Activated T-cell treated with anti-CD3 and anti-CD28 coated beads, Interleukin-2, amount 50 U/mL, for 4 hours (primary cell): Measurements from ENCODE around the gene TRANK1. TPM values are rescaled to one million over a fixed set of nuclear protein-coding genes. Genes with fewer than 3 reads are reported as not detected.

Experiments
- ATAC-seq, 2 donors: fragments of 200-7000 bp; cut with Tn5 transposase; one replicate each; pipeline ENCODE4 v1.10.0; 2021
- DNase-seq: peaks from one replicate; pipeline ENCODE4 v3.0.0-alpha.2; 2020
- H3K27me3 Mint-ChIP-seq: one replicate; pipeline ENCODE4 v1.8.0; 2021; ENCODE audit warnings: low read depth, mixed read lengths
- H3K36me3 Mint-ChIP-seq: one replicate; pipeline ENCODE4 v1.8.0; 2022; ENCODE audit warnings: mixed read lengths; ENCODE audit not compliant: insufficient read depth
- H3K4me1 Mint-ChIP-seq: one replicate; pipeline ENCODE4 v1.8.0; 2021; ENCODE audit warnings: low read depth, mixed read lengths
- H3K4me3 Mint-ChIP-seq: one replicate; pipeline ENCODE4 v1.8.0; 2021; ENCODE audit warnings: mild to moderate bottlenecking, moderate library complexity, mixed read lengths
- H3K9me3 Mint-ChIP-seq: one replicate; pipeline ENCODE4 v1.8.0; 2021; ENCODE audit warnings: mixed read lengths
- total RNA-seq, 3 donors: library from RNA; stranded (reverse); gene quantifications; one replicate each; pipeline ENCODE4 v1.2.1, GENCODE V29; 2021

The TRANK1 gene
- total RNA-seq: 1 to 10 TPM; 2.2 to 3.8 (median 2.7) TPM

DNA sequence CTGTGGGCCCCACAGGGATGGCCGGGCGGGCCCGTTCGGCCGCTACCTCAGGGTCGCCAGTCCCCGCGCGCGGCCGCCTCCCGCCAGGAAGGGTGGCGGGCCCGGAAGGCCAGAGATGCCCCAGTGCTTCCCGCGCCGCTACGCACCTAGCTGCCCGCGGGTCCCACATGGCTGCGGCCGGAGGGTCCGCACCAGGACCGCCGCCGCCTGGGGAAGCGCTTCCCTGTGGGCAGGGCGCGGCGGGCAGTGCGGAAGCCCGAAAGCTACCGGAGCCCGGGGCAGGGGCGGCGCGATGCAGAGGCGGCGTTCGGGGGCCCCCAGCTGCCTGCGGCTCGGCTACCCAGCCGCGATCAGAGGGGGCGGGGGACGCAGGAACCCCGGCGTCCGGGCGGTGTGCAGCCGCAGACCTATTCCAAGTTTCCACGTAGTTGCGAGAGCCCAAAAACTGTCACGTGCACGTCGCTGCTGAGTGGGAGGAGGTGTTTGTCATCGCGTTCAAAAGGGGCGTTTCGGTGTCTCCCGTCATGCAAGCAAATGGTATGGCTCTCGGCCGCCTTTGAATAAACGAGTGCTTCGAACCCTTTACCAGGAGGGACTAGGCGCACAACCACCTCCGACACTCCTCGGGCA lies at the start of gene TRANK1:
Gene TRANK1, minus strand, starts transcription at position 414 of the 630 bp plus-strand sequence. Its CDS starts 245 bp downstream, at position 169.
- Mint-ChIP-seq H3K36me3 (peaks cover 3% of the 10 kb centered on the region), H3K27me3 (no peaks in the 10 kb centered on the region), H3K9me3 (peaks cover 8% of the 10 kb centered on the region), H3K4me1 (peaks cover 26% of the 10 kb centered on the region), H3K4me3 (peak within 1 kb of the TSS; percentile 80)
- DNase-seq (peak; percentile 80), ATAC-seq (peak; percentile 91 to 92)

- Mint-ChIP-seq H3K4me3 (no peak within 1 kb of the TSS), H3K36me3 (peaks cover 26% of the 10 kb centered on the region), H3K4me1 (peaks cover 44% of the 10 kb centered on the region), H3K27me3 (no peaks in the 10 kb centered on the region), H3K9me3 (no peaks in the 10 kb centered on the region)
- ATAC-seq (peak; percentile 89 to 91), DNase-seq (peak; percentile 98)
Measured at GRCh38 chr3:36993326-36994283, 48.8 kb upstream of the TRANK1 start, which contains the start of gene MLH1. MLH1 (plus strand) TSS chr3:36993518; CDS start chr3:36993548, 30 bp downstream.

- Mint-ChIP-seq H3K9me3 (no peaks in the 10 kb centered on the region), H3K4me3 (no peak within 1 kb of the TSS), H3K4me1 (peaks cover 49% of the 10 kb centered on the region), H3K36me3 (peaks cover 27% of the 10 kb centered on the region), H3K27me3 (no peaks in the 10 kb centered on the region)
- DNase-seq (no peak), ATAC-seq (peak; percentile 89 to 90)
Measured at GRCh38 chr3:36992806-36993325, 48.0 kb upstream of the TRANK1 start, which contains the start of gene EPM2AIP1. EPM2AIP1 (minus strand) TSS chr3:36993131; CDS start chr3:36993077, 54 bp downstream.

DNA sequence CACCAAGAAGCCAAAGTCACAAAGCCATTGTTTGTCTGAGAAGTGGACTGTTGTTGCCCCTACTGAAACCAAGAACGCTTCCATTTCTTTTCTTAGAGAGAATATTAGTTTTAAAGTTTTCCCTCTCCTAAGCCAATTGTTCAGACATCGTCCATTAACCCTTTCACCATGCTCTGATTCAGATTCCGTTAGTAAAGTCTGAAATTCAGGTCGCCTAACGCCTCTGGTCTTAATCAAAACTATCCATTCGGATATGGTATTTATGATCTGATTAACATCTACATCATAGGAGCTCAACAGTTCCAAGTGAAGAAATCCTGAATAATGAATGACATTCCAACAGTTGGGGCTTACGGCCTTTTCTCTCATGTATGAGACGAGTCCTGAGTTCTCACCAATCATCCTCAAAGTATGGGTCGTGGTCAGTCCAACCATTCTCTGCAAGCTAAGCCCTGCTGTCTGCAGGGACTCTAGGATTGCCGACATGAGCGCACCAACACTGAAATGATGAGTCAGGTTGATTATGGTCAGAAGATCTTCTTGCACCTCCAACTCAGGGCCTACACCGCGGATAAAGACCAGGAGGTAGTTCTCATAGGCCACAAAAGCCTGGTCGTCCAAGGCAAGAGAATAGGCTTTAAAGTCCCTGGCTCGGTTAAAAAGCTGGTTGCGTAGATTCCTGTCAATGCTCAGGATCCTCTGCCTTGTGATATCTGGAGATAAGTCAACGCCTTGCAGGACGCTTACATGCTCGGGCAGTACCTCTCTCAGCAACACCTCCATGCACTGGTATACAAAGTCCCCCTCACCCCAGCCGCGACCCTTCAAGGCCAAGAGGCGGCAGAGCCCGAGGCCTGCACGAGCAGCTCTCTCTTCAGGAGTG lies 47.3 kb upstream of the TRANK1 start:
- Mint-ChIP-seq H3K27me3 (no peaks in the 10 kb centered on the region), H3K4me1 (peaks cover 51% of the 10 kb centered on the region), H3K36me3 (peaks cover 25% of the 10 kb centered on the region), H3K4me3 (no peak overlapping the region), H3K9me3 (no peaks in the 10 kb centered on the region)
- DNase-seq (no peak), ATAC-seq (no peak)

- no peak for ATAC-seq
Measured at GRCh38 chr3:36991147-36991546, 46.3 kb upstream of the TRANK1 start.

DNA sequence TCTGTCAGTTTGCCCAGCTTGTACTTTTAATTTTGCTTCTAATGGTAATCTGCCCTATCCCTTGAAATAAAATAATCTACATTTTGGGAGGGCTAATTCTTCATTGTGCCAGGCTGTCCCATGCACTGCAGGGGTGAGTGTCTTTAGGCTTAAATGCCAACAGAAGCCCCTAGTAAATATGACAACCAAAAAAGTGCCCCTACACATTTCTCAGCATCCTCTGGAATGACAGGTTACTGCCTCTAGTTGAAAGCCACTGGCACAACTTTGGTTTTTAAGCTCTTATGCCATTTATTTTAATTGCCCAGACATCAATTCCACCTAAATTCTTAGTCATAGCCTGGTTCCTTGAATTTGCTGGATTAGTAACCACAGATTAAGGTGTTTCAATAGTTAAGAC lies 44.7 kb upstream of the TRANK1 start:
- ATAC-seq: no peak
- Mint-ChIP-seq H3K4me1 (peaks cover 47% of the 10 kb centered on the region), H3K4me3 (no peak overlapping the region), H3K9me3 (no peaks in the 10 kb centered on the region), H3K36me3 (peaks cover 34% of the 10 kb centered on the region), H3K27me3 (no peaks in the 10 kb centered on the region)
- no peak for DNase-seq

More at GRCh38 chr3:36991147-36991546, 46.3 kb upstream of the TRANK1 start:
- no peak for DNase-seq
- Mint-ChIP-seq H3K4me3 (no peak overlapping the region), H3K9me3 (no peaks in the 10 kb centered on the region), H3K4me1 (peaks cover 43% of the 10 kb centered on the region), H3K27me3 (no peaks in the 10 kb centered on the region), H3K36me3 (peaks cover 22% of the 10 kb centered on the region)

DNA sequence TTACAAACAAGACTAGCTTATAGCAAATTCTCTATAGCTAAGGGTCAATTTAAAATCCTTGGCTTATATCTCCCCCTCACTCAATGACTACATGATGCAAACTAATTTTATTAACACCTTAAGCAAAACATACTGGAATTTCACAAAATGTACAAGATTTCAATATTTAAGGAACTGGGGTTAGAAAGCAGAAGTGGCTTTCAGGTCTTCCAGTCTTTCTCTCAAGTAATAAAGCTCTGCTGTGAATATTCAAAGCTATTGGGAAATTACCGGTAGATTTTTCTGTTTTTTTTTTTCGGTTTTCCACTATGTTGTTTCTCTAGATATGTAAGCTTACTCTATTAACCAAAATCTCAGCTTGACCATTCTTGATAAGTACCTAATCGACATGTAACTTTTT lies 44.2 kb upstream of the TRANK1 start:
- Mint-ChIP-seq H3K9me3 (no peaks in the 10 kb centered on the region), H3K36me3 (peaks cover 38% of the 10 kb centered on the region), H3K4me3 (no peak overlapping the region), H3K27me3 (no peaks in the 10 kb centered on the region), H3K4me1 (peaks cover 47% of the 10 kb centered on the region)
- DNase-seq (no peak), ATAC-seq (no peak)

DNA sequence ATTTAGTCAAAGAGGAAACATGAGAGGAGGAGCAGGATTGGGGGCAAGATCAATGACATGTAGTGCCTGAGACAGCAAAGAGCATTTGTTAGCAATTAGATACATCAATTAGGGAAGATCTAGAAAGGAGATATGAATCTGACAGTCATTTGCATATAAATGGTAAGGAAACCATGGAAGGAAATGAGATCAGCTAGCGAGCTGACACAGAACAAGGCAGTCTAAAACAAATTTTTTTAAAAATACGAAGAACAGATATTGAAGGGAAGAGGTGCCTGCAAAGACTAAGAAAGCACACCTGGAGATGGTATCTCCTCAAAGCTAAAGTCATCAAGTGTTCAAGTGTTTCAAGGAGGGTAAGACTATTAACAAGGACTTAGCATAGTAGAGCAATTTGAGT lies 43.5 kb upstream of the TRANK1 start:
- no peaks in the 10 kb centered on the region for H3K27me3 Mint-ChIP-seq
- DNase-seq (no peak), ATAC-seq (no peak)
- peaks cover 44% of the 10 kb centered on the region for H3K36me3 Mint-ChIP-seq
- no peaks in the 10 kb centered on the region for H3K9me3 Mint-ChIP-seq
- peaks cover 47% of the 10 kb centered on the region for H3K4me1 Mint-ChIP-seq
- peak overlapping the region; percentile 53 for H3K4me3 Mint-ChIP-seq

- peaks cover 10% of the 10 kb centered on the region for H3K9me3 Mint-ChIP-seq
- DNase-seq (no peak), ATAC-seq (no peak)
- peaks cover 2% of the 10 kb centered on the region for H3K4me1 Mint-ChIP-seq
- no peak overlapping the region for H3K4me3 Mint-ChIP-seq
- no peaks in the 10 kb centered on the region for H3K27me3 Mint-ChIP-seq
- H3K36me3 Mint-ChIP-seq: peaks cover 37% of the 10 kb centered on the region
Measured at GRCh38 chr3:36981006-36981405, 36.2 kb upstream of the TRANK1 start.

DNA sequence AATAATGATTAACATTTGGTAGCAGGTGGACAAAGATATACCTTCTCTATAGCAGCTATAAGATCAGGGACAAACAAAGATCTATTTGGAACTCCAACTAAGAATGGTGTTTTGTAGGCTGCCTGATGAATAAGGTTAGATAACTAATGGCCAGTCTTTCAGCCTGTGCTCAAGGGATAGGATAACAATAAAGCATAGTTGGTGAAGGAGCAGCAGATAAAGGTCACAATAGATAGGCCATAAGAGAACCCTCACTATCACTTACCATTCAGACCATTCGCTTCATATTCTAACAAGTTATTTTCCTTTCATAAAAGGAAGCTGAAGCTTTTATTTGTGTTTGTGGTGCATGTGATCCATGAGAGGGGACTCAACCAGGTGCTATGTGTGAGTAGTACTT lies 28.3 kb upstream of the TRANK1 start:
- Mint-ChIP-seq H3K36me3 (peaks cover 4% of the 10 kb centered on the region), H3K27me3 (no peaks in the 10 kb centered on the region), H3K9me3 (no peaks in the 10 kb centered on the region), H3K4me3 (no peak overlapping the region), H3K4me1 (peaks cover 22% of the 10 kb centered on the region)
- DNase-seq (no peak), ATAC-seq (no peak)

DNA sequence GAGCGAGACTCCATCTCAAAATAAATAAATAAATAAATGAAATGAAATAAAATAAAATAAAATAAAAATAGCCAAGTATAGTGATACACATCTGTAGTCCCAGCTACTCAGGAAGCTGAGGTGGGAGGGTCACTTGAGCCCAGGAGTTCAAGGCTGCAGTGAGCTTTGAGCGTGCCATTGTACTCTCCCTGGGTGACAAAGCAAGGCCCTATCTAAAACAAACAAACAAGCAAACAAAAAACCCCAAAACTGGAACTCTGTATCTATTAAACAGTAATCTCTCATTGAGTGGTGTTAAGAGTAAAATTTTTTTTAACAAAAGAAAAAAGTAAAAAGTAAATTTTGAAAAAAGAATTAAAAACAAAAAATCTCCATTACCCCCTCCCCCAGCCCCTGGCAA lies 27.3 kb upstream of the TRANK1 start:
- Mint-ChIP-seq H3K4me1 (peaks cover 22% of the 10 kb centered on the region), H3K4me3 (no peak overlapping the region), H3K36me3 (peaks cover 4% of the 10 kb centered on the region), H3K27me3 (no peaks in the 10 kb centered on the region), H3K9me3 (no peaks in the 10 kb centered on the region)
- DNase-seq (no peak), ATAC-seq (no peak)

DNA sequence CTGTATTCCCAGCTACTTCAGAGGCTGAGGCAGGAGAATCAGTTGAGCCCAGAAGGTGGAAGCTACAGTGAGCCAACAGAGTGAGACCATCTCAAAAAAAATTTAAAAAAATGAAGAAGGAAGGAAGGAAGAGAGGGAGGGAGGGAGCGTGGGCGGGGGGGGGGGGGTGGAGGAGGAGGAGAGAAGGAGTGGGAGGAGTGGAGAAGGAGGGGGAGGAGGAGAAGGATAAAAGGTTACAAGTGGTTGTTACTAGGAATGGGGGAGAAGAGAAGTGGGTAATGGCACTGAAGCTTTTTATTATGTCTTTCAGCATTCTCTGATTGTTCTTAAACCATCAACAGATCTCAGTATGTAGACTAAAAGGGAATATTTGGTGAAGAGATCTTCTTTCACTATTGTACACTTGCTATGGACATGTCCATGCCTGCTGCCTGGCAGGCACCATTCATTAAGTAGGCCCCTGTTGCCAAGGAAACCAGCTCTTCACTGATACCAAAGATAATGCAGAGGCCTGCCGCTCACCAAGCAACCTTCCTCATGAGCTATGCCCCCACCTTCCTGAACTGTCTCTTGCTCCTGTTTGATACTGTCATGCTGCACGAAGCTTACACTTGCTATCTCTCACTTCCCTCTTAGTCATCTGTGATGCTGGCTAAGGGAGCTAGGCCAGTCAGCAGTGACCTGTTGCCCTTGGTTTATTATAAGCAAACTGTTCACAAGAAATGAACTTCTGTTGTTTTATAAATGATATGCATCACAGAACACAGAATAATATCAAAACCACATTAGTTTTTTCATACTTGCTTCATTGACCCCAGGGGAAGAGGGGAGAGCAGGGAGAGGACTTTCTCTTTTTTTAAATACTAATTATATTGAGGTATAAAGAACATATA lies 24.9 kb upstream of the TRANK1 start:
- ATAC-seq: peak; percentile 96 to 99

DNA sequence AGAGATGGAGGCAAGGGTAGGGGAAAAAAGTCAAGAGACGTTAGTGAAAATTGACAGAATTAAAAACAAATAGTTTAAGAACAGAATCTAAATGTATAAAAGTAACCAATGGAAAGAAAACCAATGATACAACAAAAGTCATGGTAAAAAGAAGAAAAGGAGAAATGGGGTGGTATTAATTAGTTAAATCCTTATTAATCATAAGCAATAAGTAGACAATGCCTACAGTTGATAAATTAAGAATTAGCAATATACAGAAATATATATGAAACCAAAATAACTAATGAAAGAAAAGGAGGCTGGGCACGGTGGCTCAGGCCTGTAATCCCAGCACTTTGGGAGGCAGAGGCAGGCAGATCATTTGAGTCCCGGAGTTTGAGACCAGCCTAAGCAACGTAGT lies 24.2 kb upstream of the TRANK1 start:
- no peak for DNase-seq
- Mint-ChIP-seq H3K27me3 (no peaks in the 10 kb centered on the region), H3K9me3 (no peaks in the 10 kb centered on the region), H3K4me1 (peaks cover 22% of the 10 kb centered on the region), H3K36me3 (no peaks in the 10 kb centered on the region), H3K4me3 (no peak overlapping the region)
- no peak for ATAC-seq

More for the DNA sequence above, 24.9 kb upstream of the TRANK1 start:
- Mint-ChIP-seq H3K4me3 (no peak overlapping the region), H3K9me3 (no peaks in the 10 kb centered on the region), H3K36me3 (no peaks in the 10 kb centered on the region), H3K4me1 (peaks cover 22% of the 10 kb centered on the region), H3K27me3 (no peaks in the 10 kb centered on the region)
- DNase-seq: no peak
